Fibroblast of pulmonary artery (primary cell): ENCODE results near the gene MBNL3.

Experiments
- DNase-seq: peaks from one replicate; pipeline ENCODE4 v3.0.0-alpha.2; 2010; ENCODE audit warnings: low read depth
- H3K4me3 ChIP-seq: replicated peaks from 2 replicates; pipeline ENCODE4 v1.5.1; 2011; ENCODE audit warnings: low read depth, mild to moderate bottlenecking, control low read depth, low read length, moderate library complexity
- TF ChIP-seq, protein P1 (sequence below): IDR thresholded peaks from 2 replicates; pipeline ENCODE4 v1.5.1; 2011; ENCODE audit warnings: mild to moderate bottlenecking, control low read depth, low read length, inconsistent platforms; ENCODE audit errors: missing control alignments

The MBNL3 gene

DNA sequence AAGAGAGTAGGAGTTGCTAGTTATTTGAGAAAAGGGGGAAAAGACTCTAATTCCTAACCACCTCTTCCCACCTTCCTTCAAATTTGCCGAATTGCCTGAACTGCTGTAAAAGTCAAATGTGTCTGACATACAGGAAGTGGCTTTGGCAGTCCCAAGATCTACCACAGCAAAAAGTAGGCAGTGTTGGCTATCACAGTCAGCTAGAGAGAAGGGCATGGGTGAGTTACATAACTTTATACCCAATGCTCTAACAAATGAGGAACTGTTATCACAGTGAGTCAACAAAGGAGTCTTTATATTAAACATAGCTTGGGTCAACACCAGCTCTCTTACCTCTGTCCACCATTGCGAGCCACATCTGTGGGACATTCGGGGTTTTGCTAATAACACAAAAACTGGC, 2.4 kb upstream of the MBNL3 start:
- H3K4me3 ChIP-seq = no peak overlapping the region
- TF ChIP-seq, protein P1, sequence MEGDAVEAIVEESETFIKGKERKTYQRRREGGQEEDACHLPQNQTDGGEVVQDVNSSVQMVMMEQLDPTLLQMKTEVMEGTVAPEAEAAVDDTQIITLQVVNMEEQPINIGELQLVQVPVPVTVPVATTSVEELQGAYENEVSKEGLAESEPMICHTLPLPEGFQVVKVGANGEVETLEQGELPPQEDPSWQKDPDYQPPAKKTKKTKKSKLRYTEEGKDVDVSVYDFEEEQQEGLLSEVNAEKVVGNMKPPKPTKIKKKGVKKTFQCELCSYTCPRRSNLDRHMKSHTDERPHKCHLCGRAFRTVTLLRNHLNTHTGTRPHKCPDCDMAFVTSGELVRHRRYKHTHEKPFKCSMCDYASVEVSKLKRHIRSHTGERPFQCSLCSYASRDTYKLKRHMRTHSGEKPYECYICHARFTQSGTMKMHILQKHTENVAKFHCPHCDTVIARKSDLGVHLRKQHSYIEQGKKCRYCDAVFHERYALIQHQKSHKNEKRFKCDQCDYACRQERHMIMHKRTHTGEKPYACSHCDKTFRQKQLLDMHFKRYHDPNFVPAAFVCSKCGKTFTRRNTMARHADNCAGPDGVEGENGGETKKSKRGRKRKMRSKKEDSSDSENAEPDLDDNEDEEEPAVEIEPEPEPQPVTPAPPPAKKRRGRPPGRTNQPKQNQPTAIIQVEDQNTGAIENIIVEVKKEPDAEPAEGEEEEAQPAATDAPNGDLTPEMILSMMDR = no peak
- DNase-seq = no peak

DNA sequence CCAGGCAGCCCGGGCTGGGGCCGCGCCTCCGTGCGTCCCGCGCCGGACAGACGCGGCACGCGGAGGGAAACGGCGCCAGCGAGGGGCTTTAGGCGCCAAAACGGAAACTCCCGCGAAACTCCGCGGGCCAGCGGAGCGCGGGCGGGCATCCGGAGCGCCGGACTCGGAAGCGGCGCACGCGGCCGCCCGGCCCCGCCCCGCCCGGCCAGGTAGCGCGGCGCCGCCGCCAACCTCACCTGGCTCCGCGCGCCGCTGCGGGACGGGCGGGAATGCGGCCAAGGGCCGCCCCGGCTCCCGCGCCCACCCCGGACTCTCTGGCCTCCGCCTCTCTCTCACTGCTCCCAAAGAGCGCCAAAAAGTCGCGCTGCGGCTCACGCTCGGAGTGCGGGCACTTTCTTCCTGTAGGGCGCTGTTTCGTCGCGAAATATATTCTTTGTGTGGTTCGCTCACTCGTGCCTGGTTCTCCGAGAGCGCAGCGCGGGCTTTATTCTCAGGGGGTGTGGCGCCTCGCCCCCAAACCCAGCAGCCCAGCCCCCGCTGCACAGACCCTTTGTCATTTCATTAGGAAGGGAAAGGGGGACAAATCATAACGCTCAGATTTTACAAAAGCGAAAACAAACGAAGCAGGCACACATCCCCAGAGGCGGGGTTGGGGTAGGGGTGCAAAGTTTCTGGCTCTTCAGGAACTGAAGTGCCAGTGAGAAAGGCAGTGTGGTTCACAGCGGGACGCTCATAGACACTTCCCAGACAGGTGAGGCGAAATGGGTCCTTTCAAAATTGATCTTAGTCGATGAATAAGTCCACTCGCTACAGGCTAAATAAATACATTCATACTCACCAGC, 961 bp upstream of the MBNL3 start:
- TF ChIP-seq, protein P1 = no peak
- peak; percentile 7 for DNase-seq
- H3K4me3 ChIP-seq = peak overlapping the region; percentile 64

DNA sequence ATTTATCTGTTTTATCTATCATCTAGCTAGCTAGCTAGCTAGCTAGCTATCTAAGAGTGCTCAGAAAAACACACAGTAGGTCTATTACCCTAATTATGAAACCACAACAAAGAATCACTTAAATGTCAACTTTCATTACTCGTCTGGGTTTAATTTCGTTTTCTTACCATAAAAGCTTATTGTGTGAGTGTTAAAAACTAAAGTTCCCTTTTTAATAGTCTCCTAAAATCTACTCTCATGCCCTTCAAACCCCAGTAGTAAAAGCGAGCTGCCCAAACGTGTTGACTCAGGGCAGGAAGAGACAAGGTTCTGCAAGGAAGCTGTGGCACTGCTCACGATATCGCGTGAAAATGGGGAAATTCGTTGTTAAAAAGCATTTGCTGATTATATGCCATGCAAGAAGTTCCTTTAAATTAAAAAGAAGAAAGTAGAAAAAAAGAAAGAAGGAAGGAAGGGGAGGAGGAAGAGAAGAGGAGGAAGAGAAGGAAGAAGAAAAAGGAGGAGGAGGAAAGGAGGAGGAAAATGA, 595 bp downstream of the MBNL3 start:
- DNase-seq = peak; percentile 52
- H3K4me3 ChIP-seq = peak overlapping the region; percentile 64
- TF ChIP-seq, protein P1 = no peak

DNA sequence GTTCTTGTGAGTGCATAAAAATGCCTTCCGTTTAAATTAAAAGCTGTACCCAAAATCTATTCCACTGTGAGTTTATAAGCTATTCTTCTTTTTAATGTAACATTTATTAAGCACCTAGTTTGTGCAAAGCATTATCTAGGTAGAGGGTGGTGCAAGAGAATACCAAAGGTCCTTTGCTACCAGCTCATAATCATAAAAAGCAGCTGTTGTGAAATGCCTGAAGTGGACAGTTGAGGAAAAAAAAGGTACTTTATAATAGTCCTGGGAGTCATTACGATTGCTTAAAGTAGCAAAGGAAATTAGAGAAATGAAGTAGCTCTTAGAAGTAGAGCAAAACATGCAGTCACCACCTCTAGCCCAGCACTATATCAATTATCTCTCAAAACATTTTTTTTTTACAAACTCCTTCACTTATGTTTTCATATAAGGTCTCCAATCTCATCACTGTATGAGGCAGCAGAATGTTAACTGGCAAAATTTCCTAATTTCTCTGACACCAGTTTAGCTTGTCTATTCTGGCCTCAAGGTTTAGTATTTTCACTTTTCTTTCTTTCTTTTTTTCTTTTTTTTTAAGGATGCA, 2.1 kb downstream of the MBNL3 start:
- H3K4me3 ChIP-seq = no peak overlapping the region
- TF ChIP-seq, protein P1 = no peak
- DNase-seq = no peak

DNA sequence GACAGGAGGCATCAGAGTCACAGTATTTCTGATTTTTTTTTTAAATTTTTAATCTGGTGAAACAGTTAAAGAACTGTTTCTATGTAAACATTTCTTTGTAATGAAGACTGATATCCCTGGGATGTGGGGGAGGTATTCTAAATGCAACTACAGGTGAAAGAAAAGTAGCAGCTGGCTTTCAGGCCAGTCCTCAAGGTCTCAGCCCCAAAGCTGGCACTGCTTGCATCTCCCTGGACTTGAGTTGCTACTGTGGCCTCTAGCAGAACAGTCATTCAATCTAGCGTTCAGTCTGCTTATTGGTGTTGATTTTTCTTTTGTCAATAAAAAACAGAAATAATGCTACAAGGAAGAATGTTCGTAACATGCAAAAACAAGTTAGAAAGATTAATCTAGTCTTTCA, 4.9 kb downstream of the MBNL3 start:
- DNase-seq = no peak
- H3K4me3 ChIP-seq = no peak overlapping the region
- TF ChIP-seq, protein P1 = no peak

DNA sequence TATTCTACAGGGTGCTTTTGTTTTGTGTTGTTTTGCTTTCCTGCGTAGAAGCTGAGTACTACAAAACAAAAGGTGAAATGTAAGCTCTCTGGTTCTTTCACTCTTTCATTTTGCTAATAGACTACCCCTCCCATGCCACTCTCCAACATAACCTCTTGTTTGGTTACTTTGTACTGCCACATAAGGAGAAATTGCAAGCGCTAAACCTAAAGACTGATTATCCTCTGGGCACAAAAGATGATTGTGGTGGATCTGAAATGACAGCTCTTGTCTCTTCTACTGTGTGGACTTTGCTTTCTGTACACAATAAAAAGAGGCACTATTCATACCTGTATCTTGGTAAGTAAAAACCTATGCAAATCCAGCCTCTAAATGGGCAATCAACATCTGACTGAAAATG, 5.3 kb downstream of the MBNL3 start:
- no peak overlapping the region for H3K4me3 ChIP-seq
- TF ChIP-seq, protein P1 = no peak
- DNase-seq = no peak
